Measurements from ENCODE around the gene ZNF749. TPM values are rescaled to one million over a fixed set of nuclear protein-coding genes. Genes with fewer than 3 reads are reported as not detected.
A peak's percentile ranks its signal among the peaks of the same experiment; 100 is the strongest.

The ZNF749 gene
- total and polyA plus RNA-seq, 10 donors: 2.7 to 15.4 (median 9.2) TPM

- H3K4me3 ChIP-seq: no peak overlapping the region
- H3K4me1 ChIP-seq: no peaks in the 10 kb centered on the region
- H3K36me3 ChIP-seq: peaks cover 0 to 78% (median 28%) of the 10 kb centered on the region in 6 donors
- WGBS, 5 donors: 71 to 92% (median 84%) methylated on average over 5 of the region's 5 CpGs
- TF ChIP-seq POLR2A (IDR thresholded peaks at IDR 0.05) (no peak), POLR2AphosphoS5 (IDR thresholded peaks at IDR 0.05) (no peak), CTCF (IDR thresholded peaks at IDR 0.05 in 8 of 11, conservative IDR thresholded peaks at IDR 0.05 in 3 of 11) (no peak)
- peaks cover 0 to 97% (median 83%) of the 10 kb centered on the region in 8 donors for H3K9me3 ChIP-seq
- no peak overlapping the region for H3K27ac ChIP-seq
- no peak for DNase-seq
- intact Hi-C loops (cut with DNase I; ENCODE audit: low total_unique reads): no loop called here
- H3K27me3 ChIP-seq (replicated peaks in 1 of 7): no peaks in the 10 kb centered on the region
Observed at GRCh38 chr19:57443121-57443696, 8.1 kb downstream of the ZNF749 start.

GRCh38 chr19:57452307-57452706 is 17.2 kb downstream of the ZNF749 start:
- intact Hi-C loops (cut with DNase I; ENCODE audit: low total_unique reads): no loop called here
- TF ChIP-seq POLR2A (IDR thresholded peaks at IDR 0.05): no peak
- TF ChIP-seq POLR2AphosphoS5 (IDR thresholded peaks at IDR 0.05): no peak
- TF ChIP-seq CTCF (IDR thresholded peaks at IDR 0.05 in 8 of 11, conservative IDR thresholded peaks at IDR 0.05 in 3 of 11): no peak
- H3K4me1 ChIP-seq: no peaks in the 10 kb centered on the region
- DNase-seq: no peak
- no peaks in the 10 kb centered on the region for H3K27me3 ChIP-seq (replicated peaks in 1 of 7)
- H3K4me3 ChIP-seq: no peak overlapping the region
- H3K36me3 ChIP-seq: peaks cover 0 to 15% (median 0%) of the 10 kb centered on the region in 6 donors
- H3K27ac ChIP-seq: no peak overlapping the region
- H3K9me3 ChIP-seq: peaks cover 0 to 99% (median 83%) of the 10 kb centered on the region in 8 donors
- WGBS, 5 donors: 91 to 98% (median 98%) methylated on average over 3 of the region's 3 CpGs

GRCh38 chr19:57465680-57466381 is 30.7 kb downstream of the ZNF749 start:
- Histone ChIP-seq H3K4me3 (no peak overlapping the region), H3K27me3 (replicated peaks in 1 of 7) (no peaks in the 10 kb centered on the region), H3K36me3 (peaks cover 0 to 49% (median 9%) of the 10 kb centered on the region in 6 donors), H3K27ac (no peak overlapping the region), H3K9me3 (peaks cover 30 to 100% (median 100%) of the 10 kb centered on the region in 8 donors), H3K4me1 (no peaks in the 10 kb centered on the region)
- intact Hi-C loops (cut with DNase I; ENCODE audit: low total_unique reads): no loop called here
- WGBS, 5 donors: 74 to 80% (median 76%) methylated on average over 5 of the region's 5 CpGs
- DNase-seq: no peak
- peak in 2 of 11 experiments; percentile 9 to 12 for TF ChIP-seq CTCF (IDR thresholded peaks at IDR 0.05 in 8 of 11, conservative IDR thresholded peaks at IDR 0.05 in 3 of 11)
- no peak for TF ChIP-seq POLR2A (IDR thresholded peaks at IDR 0.05)

- H3K36me3 ChIP-seq: peaks cover 0 to 54% (median 9%) of the 10 kb centered on the region in 6 donors
- H3K27me3 ChIP-seq (replicated peaks in 1 of 7): no peaks in the 10 kb centered on the region
- TF ChIP-seq POLR2A (IDR thresholded peaks at IDR 0.05): no peak
- TF ChIP-seq POLR2AphosphoS5 (IDR thresholded peaks at IDR 0.05): no peak
- no peak for TF ChIP-seq CTCF (IDR thresholded peaks at IDR 0.05 in 8 of 11, conservative IDR thresholded peaks at IDR 0.05 in 3 of 11)
- peaks cover 31 to 100% (median 100%) of the 10 kb centered on the region in 8 donors for H3K9me3 ChIP-seq
- H3K4me1 ChIP-seq: no peaks in the 10 kb centered on the region
- no peak overlapping the region for H3K27ac ChIP-seq
- peak overlapping the region in 1 of 8 donors; percentile 1 for H3K4me3 ChIP-seq
- DNase-seq: no peak
- WGBS, 5 donors: 95 to 99% (median 96%) methylated on average over 4 to 5 of the region's 5 CpGs
- intact Hi-C loops (cut with DNase I; ENCODE audit: low total_unique reads): no loop called here
Observed at GRCh38 chr19:57466489-57466888, 31.4 kb downstream of the ZNF749 start.
